CD1c-positive myeloid dendritic cell (primary cell): ENCODE measurements around the gene ACSM2A.
"Not testable (repeated sequence)": the region's sequence is repeated elsewhere in the genome, so short reads cannot be mapped to it uniquely, and the experiment has no call there.

Experiments used
- DNase-seq: peaks from one replicate; pipeline ENCODE4 v3.0.0-alpha.2; 2016; ENCODE audit errors: extremely low spot score

Gene ACSM2A

DNA sequence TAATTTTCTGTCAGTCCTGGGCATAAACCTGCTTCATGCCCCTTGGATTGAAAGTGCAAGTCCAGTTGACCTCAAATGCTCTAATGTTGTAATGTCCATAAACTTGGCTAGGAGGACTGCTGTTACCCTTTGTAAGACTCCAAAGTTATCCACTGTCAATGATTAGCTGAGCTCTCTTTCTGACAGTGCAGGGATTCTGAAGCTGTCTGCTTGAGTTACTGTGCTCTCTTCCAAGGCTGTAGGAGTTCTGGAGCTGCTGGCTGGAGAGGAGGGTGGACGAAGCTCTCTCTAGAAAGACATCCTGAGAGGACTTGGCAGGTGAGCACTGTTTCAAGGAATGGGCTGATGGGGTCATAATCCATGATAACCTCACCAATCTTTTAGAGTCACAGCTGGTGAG is at the start of gene ACSM2A:
ACSM2A (plus strand) TSS at position 158 of the 400 bp plus-strand sequence. CDS start 8,594 bp downstream, outside the sequence.
- not testable (repeated sequence) for DNase-seq

DNA sequence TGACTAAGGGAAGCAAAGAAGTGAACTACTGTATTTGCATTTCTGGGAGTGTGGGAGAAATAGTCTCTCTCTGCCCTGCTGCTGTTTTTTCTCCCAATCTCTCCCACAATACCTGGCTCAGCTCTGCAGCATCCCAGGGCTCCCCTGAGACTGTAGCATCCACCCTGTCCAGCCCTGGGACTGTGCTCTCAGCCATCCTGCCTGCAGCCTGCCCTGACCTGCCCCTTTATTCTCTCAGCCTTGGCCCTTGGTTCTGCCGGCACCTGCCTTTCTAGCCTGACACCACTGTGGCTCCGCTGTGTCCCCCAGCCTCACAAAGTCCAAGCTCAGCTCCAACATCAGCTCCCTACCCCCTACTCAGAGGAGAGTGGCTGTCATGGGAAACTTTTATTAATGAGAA is 48.7 kb upstream of the ACSM2A start:
- no peak for DNase-seq

GRCh38 chr16:20404637-20405036 is 46.7 kb upstream of the ACSM2A start, which contains the start of gene PDILT:
TSS of gene PDILT (minus strand) at chr16:20404737. CDS start at chr16:20399300, 5,437 bp downstream.
- no peak for DNase-seq

GRCh38 chr16:20409398-20410120 is 41.8 kb upstream of the ACSM2A start, which contains the start of gene ACSM5:
TSS of gene ACSM5 (plus strand) at chr16:20409534. CDS start at chr16:20411485, 1,951 bp downstream.
- peak; percentile 71 for DNase-seq

GRCh38 chr16:20410121-20410723 is 41.1 kb upstream of the ACSM2A start:
- peak; percentile 85 for DNase-seq

DNA sequence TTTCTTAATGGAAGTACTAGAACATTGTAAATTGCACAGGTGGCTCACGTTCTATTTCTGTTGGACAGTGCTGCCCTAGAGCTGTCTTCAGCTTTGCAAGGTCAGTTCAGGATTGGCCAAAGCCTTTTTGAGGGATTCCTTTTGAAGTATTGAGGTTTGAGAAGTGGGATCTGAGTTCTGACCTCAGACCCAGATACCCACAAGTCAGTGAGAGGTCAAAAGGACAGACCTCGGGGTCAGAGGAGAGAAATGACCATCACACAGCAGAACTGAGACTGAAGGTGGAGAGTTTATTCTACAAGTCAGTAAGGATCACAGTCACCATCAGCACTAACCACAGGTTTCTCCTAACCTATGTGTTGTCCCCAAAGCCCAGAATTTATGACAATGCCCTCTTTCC is 40.3 kb upstream of the ACSM2A start:
- DNase-seq: peak; percentile 23

GRCh38 chr16:20415541-20415940 is 35.8 kb upstream of the ACSM2A start:
- DNase-seq: no peak

- DNase-seq: not testable (repeated sequence)
These were observed 32.2 kb upstream of the ACSM2A start for GRCh38 chr16:20419093-20419492.

DNA sequence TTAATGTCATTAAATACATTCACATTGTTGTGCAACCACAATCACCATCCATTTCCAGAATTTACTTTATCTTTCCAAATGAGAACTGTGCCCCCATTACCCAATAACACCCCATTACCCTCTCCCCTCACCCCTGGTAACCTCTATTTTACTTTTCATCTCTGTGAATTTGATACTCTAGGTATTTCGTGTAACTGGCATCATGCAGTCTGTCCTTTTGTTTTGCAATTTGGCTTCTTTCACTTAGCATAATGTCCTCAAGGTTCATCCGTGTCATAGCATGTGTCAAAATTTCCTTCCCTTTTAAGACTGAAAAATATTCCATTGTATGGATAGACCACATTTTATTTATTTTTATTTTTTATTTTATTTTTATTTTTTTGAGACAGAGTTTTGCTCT is 29.6 kb upstream of the ACSM2A start:
- not testable (repeated sequence) for DNase-seq

GRCh38 chr16:20423772-20424128 is 27.6 kb upstream of the ACSM2A start:
- not testable (repeated sequence) for DNase-seq

GRCh38 chr16:20424129-20424866 is 27.0 kb upstream of the ACSM2A start:
- no peak for DNase-seq

GRCh38 chr16:20427401-20427797 is 23.9 kb upstream of the ACSM2A start:
- not testable (repeated sequence) for DNase-seq

DNA sequence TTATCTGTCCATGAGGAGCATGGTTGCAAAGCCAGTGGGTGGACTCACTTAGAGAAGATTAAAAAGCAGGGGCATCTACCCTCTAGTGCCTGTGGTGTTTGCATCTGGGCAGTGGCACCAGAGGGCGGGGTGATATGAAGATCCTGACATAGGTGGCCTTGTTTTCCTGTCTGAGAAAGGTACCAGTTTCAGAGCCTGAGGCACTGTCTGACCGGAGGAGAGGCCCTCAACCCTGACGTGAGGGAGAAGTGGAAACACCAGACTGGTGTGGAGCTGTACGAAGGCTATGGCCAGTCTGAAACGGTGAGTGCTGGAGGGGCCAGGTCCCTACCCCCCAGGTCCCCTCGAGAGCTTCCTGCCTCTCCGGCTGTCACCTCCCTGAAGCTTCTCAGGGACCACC is 21.8 kb upstream of the ACSM2A start:
- DNase-seq: not testable (repeated sequence)

- not testable (repeated sequence) for DNase-seq
These were observed 20.8 kb upstream of the ACSM2A start for GRCh38 chr16:20430480-20430879.

- no peak for DNase-seq
These were observed 20.4 kb upstream of the ACSM2A start for GRCh38 chr16:20430948-20431347.

DNA sequence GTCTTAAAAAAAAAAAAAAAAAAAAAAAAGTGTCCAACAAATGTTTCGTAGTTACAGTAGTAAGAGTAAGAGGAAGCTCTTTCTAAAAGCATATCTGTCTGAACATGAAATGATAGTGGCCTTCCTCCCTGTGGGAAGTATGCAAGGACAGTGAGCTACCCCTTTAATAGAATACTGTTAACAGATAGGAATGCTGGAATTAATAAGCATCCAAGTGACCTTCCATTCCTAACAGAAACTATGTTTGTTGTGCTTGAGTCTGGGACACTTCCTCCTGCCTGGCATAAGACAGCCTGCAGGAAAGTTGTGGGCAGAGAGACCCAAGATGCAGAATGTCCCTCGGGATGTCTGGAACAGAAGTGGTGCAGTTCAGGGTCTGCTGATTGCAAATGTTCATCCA is 12.4 kb upstream of the ACSM2A start:
- DNase-seq: not testable (repeated sequence)

DNA sequence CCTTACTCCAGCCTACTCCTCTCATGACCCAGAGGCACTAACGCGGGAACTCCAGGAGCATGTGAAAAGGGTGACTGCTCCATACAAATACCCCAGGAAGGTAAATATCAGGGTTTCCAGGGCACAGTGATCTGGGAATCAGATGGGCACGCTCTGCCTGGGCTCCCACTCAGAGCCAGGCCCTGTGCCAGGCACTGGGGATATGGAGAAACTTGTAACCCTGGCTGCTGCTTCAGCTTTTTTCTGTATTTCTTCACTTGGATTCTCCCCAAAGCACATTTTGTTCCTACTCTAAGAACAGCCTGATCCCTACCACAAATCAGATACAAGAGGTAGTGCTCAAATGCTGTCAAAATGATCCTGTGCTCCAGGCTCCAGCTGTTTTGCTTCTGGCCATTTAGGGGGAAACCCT is 11.5 kb upstream of the ACSM2A start:
- DNase-seq: not testable (repeated sequence)

DNA sequence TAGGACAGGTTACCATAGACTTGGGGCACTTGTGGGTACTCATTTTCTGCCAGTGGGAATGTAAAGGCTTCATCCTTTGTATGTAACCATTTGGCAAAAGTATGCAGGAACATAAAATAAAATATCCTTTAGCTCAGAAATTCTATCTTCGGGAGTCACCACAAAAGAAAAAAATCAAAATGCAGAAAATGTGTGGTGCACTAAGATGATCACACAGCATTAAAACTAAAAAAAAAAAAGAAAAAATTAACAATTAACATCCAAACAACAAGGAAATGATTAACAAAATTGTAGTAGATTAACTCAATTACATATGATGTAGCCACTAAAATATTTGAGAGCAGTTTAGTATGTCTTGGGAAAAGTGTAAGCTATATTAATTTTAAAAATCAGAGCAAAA is 10.6 kb upstream of the ACSM2A start:
- not testable (repeated sequence) for DNase-seq

GRCh38 chr16:20441191-20441590 is 10.1 kb upstream of the ACSM2A start:
- no peak for DNase-seq

GRCh38 chr16:20441859-20442258 is 9.5 kb upstream of the ACSM2A start:
- not testable (repeated sequence) for DNase-seq

DNA sequence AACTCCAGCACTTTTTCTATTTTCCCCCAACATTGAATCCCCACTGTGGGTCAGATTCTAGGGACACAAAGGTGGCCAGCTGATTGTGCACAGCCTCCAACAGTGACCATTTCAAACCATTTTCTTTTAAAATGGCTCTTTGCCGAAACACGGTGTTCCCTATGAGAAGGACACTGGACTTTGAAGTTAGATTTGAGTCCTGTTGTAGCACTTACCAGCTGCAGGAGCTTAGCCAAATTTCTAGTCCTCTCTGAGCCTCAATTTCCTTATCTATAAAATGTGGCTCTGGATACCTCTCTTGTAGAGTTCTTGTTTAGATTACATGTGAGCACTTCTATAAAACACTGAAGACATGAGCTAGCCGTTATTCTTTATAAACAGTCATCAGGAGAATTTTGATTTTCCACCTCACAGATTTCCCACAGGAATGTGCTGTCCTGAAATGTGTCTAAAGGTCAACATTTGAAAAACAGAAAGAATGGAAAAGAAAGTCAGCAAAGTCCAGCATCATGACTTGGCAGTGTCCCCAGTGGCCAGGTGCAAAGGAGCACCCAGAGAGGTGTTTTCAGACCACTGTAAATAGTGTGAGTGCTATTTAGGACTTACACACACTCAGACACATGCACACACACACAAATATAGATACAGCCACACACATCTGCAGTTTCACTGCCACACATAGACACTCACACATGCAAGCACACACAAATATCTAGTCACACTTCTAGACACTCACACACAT is 4.5 kb upstream of the ACSM2A start:
- DNase-seq: not testable (repeated sequence)

GRCh38 chr16:20453633-20454032 is 2.3 kb downstream of the ACSM2A start:
- not testable (repeated sequence) for DNase-seq
